GM19240 (cell line): Measurements from ENCODE around the gene EAF1.
"Not testable (repeated sequence)": the region's sequence is repeated elsewhere in the genome, so short reads cannot be mapped to it uniquely, and the experiment has no call there.

Experiments
- DNase-seq: peaks from one replicate; pipeline ENCODE4 v3.0.0; 2011; ENCODE audit warnings: low spot score; ENCODE audit not compliant: insufficient read length

EAF1 gene

DNA sequence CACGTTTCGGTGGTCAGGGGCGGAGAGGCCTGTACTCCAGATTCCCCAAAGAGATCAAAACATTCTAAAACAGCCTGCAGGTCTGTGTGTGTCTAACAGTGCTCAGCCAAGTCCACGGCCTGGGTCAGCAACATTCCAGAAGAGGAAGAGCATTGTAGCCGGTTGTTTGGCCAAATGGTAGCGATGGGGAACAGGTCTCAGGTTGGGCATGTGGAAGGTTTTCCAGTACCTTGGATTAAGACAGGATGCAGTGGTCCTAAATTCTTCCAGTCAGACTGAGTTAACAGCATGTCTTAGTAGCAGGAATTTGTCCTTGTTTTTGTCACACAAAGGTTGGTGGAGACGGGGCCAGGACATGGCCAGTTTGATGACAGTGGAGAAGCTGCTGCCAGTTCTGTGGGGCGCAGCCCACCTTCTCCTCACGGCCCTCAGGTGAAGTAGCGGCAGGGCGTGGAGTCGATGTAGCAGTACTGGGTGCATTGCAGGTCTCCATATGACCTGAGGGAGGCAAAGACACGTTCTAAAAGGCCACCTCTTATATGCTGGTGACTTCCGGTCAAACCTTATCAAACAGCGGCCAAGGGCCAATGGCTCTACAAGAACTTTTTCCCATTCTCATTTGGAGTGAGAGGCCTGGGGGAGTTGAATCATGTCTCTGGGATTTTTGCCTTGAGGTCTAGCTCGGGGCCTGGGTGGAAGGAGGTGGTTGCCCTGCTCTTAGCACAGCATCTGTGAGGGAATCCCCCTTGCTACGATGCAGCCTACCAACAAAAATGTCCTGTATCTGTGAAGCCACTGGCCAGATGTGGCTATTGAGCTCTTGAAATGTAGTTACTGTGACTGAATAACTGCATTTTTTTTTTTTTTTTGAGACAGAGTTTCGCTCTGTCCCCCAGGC, 24.1 kb downstream of the EAF1 start:
- DNase-seq: no peak

DNA sequence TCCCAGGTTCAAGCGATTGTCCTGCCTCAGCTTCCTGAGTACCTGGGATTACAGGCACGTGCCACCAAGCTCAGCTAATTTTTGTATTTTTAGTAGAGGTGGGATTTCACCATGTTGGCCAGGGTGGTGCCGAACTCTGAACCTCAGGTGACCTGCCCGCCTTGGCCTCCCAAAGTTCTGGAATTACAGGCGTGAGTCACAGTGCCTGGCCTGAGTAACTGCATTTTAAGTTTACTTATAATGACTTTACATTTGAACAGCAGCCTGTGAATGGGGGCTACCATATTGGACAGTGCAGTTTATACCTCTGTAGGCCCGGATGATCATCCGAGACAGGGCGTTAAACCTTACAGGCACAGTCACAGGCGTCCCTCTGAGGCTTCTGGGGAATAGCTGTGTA, 24.8 kb downstream of the EAF1 start:
- no peak for DNase-seq

GRCh38 chr3:15452961-15453360, 25.6 kb downstream of the EAF1 start:
- no peak for DNase-seq

DNA sequence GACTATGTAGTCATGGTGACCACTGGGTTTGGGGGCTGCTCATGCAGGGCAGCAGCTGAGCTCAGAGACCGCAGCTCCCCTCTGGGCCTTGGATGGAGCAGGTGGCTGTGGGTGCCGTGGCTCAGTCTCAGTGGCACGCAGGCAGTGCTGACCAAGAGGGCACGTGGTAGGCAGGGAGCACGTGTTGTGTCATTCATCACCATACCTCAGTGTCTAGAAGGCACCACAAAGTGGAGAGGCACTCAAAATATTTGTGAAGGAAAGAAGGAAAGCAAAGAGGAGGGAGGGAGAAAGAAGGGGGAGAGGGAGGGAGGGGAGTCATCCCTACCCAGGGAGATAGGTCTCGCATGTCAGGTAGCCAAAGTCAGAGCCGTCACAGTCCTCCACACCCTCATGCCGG, 26.1 kb downstream of the EAF1 start:
- DNase-seq: no peak

- no peak for DNase-seq
These were observed 26.7 kb downstream of the EAF1 start for GRCh38 chr3:15453991-15454625.

DNA sequence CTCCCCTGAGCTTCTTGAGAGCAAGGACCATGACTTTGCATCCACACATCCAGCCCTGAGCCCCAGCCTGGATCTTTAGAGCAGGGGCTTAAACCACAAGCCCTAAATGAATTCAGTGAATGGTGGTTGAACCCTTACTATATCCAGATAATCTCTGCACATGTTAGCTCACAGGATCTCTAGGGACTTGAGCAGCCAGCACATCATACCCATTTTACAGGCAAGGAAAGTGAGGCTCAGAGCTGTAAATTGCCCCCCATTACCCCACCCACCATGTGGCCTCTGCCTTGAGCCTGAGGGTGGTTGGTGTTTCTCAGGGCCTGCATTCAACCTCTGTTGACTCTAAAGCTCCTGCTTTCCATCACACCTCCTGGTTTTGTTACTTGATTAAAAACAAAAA, 27.6 kb downstream of the EAF1 start:
- no peak for DNase-seq

DNA sequence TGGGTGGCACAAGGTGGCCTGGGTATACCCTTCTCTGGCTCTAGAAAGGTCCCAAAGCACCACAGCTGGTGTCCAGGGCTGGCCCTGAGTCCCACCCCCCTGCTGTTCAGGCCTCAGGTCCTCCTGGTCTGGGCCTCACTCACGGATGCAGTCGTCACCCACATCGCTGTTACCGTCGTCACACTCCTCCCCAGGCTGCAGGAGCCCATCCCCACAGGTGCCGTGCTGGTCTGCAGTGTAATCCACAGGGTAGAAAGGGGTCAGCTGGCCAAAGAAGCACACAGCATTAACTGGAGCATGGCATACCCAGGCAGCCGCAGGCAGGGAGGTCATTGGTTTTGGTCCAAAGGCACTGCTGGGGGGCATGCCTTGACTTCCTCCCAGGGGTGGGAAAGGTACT, 28.4 kb downstream of the EAF1 start:
- DNase-seq: no peak

DNA sequence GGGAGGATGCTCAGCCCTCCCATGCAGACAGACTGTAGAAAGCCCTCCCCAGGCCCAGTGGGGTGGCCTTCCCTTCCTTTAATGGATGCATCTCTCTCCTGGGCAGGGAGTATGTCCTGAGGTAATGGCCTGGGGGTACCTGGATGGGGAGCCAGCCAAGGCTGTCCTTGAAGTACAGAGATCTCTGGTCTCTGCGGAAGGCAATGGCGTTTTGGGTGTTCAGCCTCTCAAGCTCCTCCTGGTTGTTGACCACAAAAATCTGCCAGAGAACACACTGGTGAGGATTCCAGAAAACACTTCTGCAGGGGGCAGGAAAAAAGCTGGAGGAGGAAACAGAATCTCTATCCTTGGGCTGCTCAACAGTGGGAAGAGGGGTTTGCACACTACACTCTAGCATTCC, 28.9 kb downstream of the EAF1 start:
- no peak for DNase-seq

DNA sequence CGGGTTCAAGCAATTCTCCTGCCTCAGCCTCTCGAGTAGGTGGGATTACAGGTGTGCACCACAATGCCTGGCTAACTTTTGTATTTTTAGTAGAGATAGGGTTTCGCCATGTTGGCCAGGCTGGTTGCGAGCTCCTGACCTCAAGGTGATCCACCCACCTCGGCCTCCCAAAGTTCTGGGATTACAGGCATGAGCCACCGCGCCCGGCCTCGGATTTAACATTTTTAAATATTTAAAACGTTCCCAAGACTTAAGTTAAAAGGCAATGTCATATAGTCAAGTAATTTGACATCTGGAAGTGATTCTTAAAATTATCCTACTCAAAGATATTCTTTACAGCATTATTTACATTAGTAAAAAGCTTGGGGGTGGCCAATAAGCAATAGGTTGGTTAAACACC, 29.5 kb downstream of the EAF1 start:
- DNase-seq: not testable (repeated sequence)

DNA sequence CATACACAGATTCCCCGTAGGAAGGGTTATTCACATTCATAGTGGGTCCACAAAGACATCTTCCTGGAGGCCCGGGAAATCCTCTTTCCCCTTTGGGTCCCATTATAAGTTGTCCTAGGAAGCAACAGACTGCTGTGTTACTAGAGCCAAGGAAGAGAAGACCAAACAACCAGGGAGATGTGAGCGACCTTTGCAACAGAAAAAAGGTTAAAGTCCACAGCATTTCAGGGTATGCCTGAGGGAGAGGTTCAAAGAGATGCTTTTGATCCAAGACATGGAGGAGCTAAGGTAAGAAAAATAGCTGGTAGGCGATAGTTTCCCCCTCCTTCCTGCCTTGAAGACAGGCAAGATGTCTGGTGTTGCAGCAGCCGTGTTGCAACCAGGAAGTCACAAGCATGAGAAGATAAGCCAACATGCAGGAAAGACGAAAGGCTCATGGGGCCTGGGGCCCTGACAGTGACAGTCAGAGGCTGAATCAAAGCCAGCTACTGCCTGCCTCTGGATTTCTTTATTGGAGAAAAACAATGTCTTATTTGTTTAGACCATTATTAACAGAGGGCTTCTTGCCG, 30.9 kb downstream of the EAF1 start:
- no peak for DNase-seq

DNA sequence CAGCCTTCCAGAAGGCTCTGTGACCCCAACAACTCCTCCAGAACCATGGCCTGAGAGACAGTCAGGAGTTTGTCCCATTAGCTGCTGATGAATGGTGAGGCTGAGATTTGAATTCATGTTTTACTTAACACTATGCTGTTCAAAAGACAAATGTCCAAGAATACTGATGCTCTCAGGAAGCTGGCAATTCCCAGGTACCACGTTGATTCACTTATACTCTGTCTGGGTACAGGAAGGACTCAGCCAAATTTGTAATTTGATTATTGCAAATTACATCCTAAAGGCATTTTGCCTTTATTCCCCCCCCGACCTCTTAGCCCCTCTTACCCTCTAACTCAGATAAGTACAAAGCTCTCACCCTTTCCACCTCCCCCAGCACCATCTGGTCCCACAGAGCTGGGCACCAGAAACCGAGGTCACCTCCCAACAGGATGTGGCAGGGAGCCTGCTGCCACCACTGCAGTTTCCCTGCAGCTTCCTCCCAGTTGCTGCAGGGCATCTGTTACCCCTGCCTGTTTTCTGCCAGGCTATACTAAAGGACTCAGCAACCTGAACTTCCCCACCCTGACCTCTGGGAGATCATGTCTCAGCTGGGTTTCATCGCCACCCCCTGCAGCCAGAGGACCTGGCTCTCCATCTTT, 33.6 kb downstream of the EAF1 start:
- DNase-seq: no peak

DNA sequence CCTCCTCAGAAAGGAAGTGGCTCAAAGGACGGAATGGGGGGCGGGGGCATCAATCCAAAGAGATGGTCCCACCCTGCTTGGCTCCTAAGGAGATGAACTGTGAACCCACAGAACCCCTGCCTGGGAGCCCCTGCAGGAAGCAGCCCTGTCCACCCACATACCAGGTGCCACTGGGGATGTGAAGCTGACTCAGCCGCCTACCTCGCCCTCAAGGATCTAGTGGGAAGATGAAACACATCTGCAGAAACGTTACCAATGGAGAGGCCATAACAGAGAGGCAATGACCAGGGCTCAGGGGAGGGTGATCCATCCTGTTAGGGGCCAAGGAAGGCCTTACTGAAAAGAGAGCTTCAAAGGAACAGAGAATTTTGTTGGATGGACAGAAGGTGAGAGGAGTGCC, 35.1 kb downstream of the EAF1 start:
- no peak for DNase-seq

DNA sequence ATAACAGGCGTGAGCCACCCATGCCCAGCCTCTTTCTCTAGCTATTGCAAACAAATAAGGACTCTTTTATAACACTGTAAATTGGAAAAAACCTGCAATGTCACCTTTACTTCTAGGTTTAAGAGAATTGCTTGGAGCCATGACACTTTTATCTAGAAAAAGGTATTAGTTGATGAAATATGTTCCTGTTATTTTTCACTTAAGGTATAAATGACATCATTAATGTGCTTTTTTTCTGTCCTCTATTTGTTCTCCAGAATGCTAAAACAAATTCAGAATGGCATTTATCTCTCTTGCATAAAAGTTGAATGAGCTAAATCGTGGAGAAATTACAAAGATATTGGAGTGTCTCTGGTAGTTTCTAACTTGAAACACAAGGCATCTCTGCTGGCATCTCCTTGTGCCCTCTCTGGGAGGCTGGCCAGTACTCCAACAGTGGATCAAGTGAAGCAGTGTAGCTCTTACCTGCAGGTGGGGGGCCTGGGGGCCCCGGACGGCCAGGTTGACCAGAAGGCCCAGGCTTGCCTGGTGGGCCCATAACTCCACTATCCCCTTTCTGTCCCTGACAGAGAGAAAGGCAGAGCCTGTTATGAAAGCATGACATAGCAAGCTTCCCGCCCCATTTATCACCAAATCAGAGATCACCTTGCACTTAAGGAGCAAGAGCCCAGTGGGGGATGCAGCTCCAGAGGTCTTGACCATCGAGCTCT, 38.6 kb downstream of the EAF1 start:
- no peak for DNase-seq

- DNase-seq: no peak
These were observed 40.1 kb downstream of the EAF1 start for GRCh38 chr3:15467227-15468181.

DNA sequence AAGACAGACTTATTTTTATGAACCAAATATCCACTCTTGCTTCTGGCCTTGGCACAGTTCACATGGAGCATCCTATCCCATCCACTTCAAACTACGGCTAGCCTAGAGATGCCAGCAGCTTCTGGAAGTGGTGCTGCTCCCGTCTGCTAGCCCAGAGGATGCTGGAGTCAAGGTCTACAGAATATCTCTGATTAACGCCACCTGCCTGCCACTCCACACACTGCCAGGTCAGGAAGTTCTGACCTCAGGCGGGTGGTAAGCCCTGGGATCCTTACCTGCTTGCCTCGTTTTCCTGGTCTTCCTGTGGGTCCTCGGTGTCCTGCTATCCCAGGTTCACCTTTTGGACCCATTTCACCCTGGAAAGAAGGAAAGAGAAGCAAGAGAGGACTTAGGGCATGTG, 42.9 kb downstream of the EAF1 start:
- no peak for DNase-seq

DNA sequence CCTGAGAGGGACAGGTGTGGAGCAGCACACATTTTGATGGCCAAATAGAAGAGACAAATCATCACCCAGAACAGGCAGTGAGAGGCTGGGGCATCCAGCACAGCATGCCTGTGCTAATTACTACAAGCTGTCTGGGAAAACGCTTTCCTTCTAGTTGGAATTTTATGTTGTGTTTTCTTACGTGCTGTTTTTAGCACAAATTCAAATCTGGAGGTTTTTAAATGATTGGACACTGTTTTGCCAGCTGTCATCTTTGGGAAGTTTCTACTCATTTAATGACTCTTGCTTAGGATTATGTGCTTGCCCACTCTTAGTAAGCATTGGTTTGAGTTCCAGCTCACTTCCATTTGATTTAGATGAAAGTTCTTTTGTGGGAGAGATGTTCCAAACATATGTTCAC, 43.5 kb downstream of the EAF1 start:
- no peak for DNase-seq

DNA sequence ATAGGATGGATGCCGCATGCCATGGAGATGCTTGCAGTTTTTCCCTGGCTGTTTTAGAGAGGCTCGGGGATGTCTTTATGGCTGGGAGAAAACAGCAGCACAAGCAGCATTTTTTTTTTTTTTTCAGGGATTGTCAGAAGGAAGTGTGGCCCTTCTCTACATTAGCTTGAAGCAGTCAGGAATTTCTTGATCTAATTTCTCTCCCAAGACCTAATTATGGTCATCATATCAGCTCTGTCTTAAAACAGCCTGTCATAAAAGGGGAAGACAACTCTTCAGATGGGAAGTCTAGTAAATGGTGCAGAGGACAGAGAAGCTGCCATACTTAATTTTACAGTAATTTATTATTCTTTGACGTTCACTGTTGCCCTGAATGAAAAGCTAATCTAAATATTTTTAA, 44.5 kb downstream of the EAF1 start:
- DNase-seq: no peak

GRCh38 chr3:15475161-15475560, 47.8 kb downstream of the EAF1 start:
- DNase-seq: no peak

GRCh38 chr3:15476378-15476777, 49.0 kb downstream of the EAF1 start:
- DNase-seq: no peak

GRCh38 chr3:15477951-15478639, 50.7 kb downstream of the EAF1 start:
- DNase-seq: no peak
